ENCODE data around the gene OR12D3.

- TF ChIP-seq CTCF (IDR thresholded peaks at IDR 0.05) (no peak), EZH2 (IDR thresholded peaks at IDR 0.05; ENCODE audit: borderline replicate concordance, insufficient read depth, low read depth, low read length, poor library complexity, severe bottlenecking) (no peak)
Observed at GRCh38 chr6:29354980-29355379, 20.1 kb downstream of the OR12D3 start.

Measured in B cell (primary cell).